ENCODE data around the gene CIRBP.

Gene CIRBP

DNA sequence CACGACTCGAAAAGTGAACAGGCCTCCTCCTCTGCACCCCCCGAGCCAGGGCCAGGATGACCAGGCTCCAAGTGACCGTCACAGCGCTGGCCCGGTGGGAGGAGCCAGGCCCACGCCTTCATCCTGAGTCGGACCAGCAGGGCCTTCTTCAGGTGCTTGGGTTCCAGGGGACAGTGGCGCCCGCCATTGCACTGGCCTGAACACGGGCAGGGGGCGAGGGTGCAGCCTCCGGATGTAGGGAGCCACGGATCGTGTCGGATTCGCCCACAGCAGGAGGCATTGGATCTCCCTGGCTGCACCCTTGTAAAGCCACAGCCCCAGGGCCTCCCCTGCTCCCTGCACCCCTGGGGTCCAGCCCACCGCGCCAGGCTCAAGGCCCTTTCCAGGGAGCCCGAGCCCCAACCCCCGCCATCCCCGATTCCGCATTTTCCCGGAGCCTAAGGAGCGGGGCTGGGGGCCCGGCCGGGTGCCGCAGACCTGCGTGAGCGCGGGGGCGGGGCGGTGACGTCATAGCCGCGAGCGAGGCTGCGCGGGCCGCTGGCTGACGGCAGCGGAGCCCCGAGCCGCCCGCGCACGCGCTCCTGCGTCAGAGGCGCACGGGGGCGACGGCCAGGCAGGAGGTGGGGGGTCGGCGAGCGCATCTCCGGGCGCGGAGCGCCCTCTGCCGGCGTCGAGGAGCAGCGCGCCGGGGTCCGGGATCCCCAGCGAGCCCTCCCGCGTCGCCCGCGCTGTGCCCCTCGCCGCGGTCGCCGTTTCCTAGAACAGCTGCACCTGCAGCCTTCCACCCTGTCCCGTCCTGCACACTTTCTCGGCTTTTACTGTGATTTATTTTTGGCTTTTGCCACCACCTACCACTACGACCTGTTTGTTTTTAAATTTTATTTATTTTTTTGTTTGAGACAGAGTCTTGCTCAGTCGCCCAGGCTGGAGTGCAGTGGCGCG is 29.1 kb upstream of the CIRBP start:
- H3K4me3 ChIP-seq (ENCODE audit: control insufficient read depth, low read depth, low read length) = peak overlapping the region; percentile 35
- no peak for DNase-seq (ENCODE audit: low read depth)
- TF ChIP-seq, protein P1, sequence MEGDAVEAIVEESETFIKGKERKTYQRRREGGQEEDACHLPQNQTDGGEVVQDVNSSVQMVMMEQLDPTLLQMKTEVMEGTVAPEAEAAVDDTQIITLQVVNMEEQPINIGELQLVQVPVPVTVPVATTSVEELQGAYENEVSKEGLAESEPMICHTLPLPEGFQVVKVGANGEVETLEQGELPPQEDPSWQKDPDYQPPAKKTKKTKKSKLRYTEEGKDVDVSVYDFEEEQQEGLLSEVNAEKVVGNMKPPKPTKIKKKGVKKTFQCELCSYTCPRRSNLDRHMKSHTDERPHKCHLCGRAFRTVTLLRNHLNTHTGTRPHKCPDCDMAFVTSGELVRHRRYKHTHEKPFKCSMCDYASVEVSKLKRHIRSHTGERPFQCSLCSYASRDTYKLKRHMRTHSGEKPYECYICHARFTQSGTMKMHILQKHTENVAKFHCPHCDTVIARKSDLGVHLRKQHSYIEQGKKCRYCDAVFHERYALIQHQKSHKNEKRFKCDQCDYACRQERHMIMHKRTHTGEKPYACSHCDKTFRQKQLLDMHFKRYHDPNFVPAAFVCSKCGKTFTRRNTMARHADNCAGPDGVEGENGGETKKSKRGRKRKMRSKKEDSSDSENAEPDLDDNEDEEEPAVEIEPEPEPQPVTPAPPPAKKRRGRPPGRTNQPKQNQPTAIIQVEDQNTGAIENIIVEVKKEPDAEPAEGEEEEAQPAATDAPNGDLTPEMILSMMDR (IDR thresholded peaks at IDR 0.05; ENCODE audit: control insufficient read depth, insufficient read depth, low read depth, low read length, missing control alignments) = peak; percentile 53

DNA sequence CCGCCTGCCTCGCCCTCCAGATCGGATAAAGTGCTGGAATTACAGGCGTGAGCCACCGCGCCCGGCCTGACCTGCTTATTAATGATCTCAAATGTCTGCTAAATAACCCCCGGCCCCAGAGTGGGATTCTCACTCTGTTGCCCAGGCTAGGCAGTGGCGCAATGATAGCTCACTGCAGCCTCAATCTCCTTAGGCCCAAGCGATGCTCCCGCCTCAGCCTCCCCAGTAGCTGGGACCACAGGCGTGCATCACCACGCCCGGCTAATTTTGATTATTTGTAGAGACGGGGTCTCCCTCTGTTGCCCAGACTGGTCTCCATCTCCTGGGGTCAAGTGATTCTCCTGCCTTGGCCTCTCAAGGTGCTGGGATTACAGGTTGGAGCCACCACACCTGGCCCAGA is 28.2 kb upstream of the CIRBP start:
- TF ChIP-seq, protein P1 (IDR thresholded peaks at IDR 0.05; ENCODE audit: control insufficient read depth, insufficient read depth, low read depth, low read length, missing control alignments) = no peak
- no peak for DNase-seq (ENCODE audit: low read depth)
- no peak overlapping the region for H3K4me3 ChIP-seq (ENCODE audit: control insufficient read depth, low read depth, low read length)

- H3K4me3 ChIP-seq (ENCODE audit: control insufficient read depth, low read depth, low read length) = peak within 1 kb of the TSS; percentile 68
- TF ChIP-seq, protein P1 (IDR thresholded peaks at IDR 0.05; ENCODE audit: control insufficient read depth, insufficient read depth, low read depth, low read length, missing control alignments) = no peak
- DNase-seq (ENCODE audit: low read depth) = peak; percentile 73
Observed at GRCh38 chr19:1241417-1242095, 27.6 kb upstream of the CIRBP start, which contains the start of gene ATP5F1D. ATP5F1D (plus strand) TSS chr19:1241751; CDS start chr19:1241851, 100 bp downstream.

DNA sequence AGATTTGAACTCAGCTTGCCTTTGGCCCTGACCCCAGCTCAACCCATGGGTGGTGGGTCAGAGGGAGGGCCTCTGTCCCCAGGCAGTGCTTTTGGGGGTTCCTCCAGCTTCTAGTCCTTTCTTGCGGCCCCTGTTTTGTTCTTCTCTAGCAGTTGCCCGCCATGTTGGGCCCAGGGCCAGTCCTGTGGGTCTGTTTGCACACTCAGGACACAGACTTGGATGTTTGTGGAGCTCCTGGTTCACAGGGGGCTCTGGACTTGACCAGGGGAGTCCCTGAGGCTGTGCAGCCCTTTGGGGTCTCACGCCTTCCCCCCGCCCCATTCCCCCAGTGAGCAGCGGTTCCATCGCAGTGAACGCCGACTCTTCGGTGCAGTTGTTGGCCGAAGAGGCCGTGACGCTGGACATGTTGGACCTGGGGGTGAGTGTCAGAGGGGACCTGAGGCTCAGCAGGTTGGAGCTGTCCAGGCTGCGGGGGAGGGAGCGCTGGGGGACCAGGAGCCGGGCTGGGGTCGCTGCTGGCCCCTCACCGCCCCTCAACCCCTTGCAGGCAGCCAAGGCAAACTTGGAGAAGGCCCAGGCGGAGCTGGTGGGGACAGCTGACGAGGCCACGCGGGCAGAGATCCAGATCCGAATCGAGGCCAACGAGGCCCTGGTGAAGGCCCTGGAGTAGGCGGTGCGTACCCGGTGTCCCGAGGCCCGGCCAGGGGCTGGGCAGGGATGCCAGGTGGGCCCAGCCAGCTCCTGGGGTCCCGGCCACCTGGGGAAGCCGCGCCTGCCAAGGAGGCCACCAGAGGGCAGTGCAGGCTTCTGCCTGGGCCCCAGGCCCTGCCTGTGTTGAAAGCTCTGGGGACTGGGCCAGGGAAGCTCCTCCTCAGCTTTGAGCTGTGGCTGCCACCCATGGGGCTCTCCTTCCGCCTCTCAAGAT is 25.1 kb upstream of the CIRBP start:
- no peak overlapping the region for H3K4me3 ChIP-seq (ENCODE audit: control insufficient read depth, low read depth, low read length)
- no peak for DNase-seq (ENCODE audit: low read depth)
- TF ChIP-seq, protein P1 (IDR thresholded peaks at IDR 0.05; ENCODE audit: control insufficient read depth, insufficient read depth, low read depth, low read length, missing control alignments) = peak; percentile 93

- H3K4me3 ChIP-seq (ENCODE audit: control insufficient read depth, low read depth, low read length) = peak overlapping the region; percentile 8; the same call in 1 of the 2 replicates
- TF ChIP-seq, protein P1 (IDR thresholded peaks at IDR 0.05; ENCODE audit: control insufficient read depth, insufficient read depth, low read depth, low read length, missing control alignments) = no peak
- no peak for DNase-seq (ENCODE audit: low read depth)
Observed at GRCh38 chr19:1244693-1245451, 24.3 kb upstream of the CIRBP start.
